GM19239 (cell line): Measurements from ENCODE around the gene PRKCQ.

Experiments used
- DNase-seq: peaks from one replicate; pipeline ENCODE4 v3.0.0; 2011; ENCODE audit warnings: low spot score; ENCODE audit not compliant: insufficient read length
- FAIRE-seq: peaks from 2 replicates; lab custom pipeline; 2011; peaks lifted over from hg19 to GRCh38; lab: Jason Lieb, UNC

Gene PRKCQ

DNA sequence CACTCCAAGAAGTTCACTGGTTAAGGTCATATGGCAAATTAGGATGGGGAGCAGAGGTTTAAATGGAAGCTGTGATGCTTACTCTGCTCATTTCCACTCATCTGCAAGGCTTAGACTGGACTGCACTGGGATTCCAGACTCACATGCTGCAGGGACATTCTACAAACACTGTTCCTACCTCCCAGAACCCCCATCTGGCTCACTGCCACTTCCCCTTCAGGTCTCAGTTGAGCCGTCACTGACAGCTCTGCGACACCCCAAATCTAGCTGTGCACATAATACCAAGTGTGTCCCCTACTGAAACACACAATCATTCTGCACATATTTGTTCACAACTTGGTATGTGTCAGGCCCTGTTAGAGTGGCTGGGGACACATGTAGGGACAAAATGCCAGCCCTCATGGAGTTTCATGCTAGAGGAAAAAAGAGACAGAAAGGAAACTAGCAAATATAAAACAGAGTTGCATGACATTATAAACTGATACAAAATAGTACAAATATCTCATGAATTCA, 5.4 kb downstream of the PRKCQ start:
- FAIRE-seq (no peak), DNase-seq (no peak)

DNA sequence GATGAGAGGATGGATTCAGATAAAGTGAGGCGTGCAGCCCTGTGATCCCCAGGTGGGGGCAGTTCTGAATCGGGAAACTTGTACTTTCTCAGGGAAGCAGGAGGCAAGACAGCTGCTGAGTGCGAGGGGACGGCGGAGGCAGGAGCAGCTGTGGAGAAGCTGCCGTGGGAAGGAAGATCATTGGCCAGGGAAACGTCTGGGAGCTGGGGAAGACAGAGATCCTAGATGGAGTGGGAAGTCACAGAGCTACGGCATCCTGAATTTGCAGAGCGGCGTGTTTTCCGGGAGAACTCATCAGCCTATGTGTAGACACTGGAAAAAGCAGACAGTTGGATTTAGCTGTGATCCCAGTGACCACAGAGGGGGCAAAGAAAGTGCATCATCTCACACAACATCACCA, 9.2 kb downstream of the PRKCQ start:
- FAIRE-seq = no peak
- no peak for DNase-seq

DNA sequence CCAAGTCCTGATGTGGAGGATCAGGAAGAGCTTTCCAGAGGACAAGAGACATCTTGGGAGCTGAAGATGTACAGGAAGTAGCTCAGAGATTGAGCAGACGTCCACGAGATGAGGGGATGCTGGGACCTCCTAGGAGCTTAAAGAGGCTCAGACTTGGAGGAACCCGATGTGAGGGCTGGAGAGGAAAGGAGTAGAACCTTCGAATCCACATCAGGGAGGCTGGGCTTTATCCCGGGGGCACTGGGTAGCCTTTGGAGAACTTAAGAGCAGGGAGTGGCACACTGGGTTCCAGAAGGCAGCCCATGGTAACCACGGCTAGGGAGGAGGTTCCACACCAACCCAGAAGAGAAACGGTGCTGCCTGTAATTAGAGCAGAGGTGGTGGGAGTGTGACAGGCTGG, 10.8 kb downstream of the PRKCQ start:
- FAIRE-seq (no peak), DNase-seq (no peak)

DNA sequence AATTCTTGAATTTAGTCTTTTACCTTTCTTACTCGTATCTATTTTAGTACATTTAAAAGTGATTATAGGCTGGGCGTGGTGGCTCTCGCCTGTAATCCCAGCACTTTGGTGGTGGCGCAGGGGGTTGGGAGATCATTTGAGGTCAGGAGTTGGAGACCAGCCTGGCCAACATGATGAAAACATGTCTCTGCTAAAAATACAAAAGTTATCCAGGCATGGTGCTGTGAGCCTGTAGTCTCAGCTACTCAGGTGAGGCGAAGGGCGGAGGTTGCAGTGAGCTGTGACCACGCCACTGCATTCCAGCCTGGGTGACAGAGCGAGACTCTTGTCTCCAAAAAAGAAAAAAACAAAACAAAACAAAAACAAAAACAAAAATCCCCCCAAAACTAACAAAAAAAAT, 12.2 kb downstream of the PRKCQ start:
- no peak for DNase-seq
- no peak for FAIRE-seq

DNA sequence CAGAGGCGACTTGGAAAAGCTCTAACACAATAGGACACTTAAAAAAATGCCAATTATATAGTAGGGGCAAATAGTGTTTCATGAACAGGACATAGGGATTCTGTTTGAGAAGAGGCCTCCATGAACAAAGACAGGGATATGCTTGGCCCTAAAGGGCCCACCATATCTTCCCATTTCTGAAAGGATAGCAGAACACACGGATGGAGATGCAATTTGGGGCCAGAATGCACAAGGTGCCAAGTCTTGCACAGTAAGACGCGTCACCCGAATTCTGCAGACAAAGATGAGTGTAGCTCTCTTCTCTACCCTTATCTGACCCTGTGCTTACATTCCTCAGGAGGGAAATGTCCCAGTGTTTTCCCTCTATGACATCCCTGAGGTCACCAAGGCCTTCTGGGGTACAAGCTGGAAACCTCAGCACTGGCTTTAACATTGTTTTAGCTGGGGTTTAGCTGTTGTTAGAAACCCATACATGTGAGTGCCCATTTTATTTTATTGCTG, 12.8 kb downstream of the PRKCQ start:
- DNase-seq (no peak), FAIRE-seq (no peak)

DNA sequence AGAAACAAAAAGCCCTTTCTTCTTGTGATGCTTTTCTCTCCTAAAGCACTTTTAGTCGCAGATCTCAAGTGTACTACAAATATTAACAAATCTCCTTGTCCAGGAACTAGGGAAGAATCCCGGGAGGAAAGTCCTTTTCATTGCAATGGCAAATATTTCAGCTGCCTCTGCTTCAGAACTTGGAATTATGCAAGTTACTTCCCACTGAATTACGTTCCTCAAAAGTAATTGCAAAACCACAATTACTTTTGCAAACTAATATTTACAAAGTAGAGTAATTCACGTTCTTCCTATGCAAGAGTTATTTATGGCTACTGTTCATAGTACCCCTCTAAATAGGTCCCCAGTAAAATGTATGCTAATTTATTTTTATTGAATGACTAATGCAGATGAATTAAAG, 14.5 kb downstream of the PRKCQ start:
- no peak for FAIRE-seq

DNA sequence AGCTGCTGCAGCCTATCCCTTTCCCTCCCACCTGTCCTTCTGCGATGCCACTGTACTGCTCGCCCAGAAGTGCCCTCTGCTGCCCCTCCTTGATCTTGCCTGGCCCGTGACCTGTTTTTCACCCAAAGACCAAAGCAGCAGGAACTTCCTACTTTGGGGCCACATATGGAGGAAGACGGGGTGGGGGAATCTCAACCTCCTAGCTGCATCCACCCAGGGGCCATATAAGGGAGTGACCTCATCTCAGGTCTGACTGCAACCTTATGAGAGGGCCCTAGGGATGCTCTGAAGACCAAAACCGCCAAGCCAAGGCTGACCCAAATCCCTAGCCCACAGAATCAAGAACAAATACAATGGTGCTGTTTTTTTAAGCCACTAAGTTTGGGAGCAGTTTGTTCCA, 15.7 kb downstream of the PRKCQ start:
- FAIRE-seq (no peak), DNase-seq (no peak)

More for the DNA sequence above, 14.5 kb downstream of the PRKCQ start:
- DNase-seq = no peak

DNA sequence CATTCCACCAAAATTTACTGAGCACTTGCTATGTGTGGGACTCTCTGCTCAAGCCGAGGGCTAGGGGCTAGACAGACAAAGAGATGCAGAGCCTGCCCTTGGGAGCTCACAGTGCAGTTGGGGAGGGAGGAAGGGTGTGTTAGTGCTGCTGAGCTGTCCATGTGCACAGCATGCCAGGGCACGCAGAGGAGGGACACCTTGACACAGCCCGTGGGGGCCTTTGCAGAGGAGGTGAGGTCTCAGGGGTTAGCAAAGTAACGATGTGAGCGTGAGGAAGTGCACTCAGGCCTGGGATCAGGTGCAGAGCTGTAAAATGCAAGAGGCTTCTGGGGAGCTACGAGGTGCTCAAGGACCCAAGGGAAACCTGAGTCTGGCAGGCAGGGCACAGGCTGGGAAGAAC, 16.3 kb downstream of the PRKCQ start:
- FAIRE-seq = no peak

DNA sequence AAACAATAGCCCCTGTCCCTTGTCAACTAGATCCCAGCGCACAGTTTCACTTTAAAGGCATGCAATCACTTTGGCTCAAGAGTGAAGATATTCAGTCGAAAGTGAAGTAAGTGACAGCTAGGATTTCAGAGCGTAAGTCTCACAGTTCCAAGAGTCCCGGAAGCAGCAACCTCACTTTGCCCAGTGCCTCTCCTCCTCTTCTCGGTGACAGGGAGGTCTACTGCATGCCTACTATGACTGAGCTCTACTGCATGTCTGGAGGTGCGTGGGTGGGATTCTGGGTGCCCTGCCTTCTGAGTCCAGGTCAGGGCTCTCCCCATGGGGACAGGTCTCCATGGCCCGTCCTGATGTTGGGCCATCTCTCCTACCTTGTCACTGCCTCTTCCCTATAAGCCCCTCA, 17.0 kb downstream of the PRKCQ start:
- DNase-seq (no peak), FAIRE-seq (no peak)

More for the DNA sequence above, 16.3 kb downstream of the PRKCQ start:
- DNase-seq = no peak

DNA sequence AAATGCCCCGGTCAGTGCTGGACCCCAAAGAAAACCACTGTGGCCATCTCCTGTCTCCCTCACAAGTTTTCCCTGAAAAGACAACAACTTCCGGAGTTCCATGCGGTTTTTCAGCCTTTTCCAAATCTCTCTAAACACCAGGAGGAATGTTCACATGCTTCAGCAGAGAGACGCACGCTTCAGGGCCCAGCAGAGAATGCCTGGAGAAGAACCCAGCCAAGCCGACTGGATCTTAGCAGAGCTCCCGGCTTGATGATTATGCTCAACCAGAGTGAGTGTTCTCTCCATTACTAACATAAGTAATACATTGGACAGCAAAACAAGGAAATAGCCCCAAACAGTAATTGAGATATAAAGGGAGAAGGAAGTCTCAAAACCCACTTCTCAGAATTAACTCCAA, 17.9 kb downstream of the PRKCQ start:
- FAIRE-seq (no peak), DNase-seq (no peak)

DNA sequence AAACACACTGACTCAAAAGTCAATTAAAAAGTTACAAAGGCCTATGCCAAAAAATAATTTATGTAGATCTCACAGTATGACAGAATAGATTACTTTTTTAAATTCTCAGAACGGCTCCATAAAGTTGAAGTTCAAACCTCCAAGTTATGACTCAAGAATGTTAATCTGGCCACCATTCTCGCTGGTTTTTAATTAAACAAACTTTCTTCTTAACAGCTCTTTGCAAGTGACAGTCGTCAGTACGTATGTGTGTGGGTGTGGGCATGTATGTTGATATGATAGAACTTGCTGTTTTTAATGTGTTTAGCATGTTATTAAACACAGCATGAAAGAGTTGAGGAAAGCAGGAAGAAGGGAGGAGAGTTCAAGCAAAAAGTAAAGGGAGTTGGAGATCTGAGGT, 18.5 kb downstream of the PRKCQ start:
- no peak for DNase-seq
- FAIRE-seq = no peak

DNA sequence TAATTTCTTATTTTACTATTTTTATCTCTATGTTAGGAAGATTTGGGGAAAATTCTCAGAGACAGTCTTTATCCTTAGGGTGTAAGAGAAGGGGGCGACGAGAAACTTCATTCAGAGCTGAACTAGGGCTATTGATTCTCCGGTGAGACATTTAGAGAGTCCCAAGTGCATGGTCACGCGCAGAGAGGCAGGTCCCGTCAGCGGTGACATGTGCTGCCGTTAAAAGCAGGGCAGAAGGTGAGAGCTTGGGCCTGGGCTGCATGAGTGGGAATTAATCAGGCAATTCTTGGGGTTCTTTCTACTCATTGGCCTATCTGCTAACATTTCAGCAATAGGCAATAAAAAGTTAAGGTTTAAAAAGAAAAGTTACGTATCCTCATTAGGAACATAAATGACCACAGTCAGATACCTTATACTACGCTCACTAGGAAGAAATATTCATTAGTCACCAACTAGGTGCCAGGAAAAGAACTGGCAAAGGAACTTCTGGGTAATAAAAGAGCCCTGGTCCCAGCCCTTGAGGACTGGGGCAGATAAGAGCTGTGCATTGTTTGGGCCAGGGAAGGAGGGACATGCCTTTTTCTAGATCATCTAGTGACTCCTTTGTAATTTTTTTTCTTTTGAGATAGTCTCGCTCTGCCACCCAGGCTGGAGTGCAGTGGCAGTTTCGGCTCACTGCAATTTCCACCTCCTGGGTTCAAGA, 21.2 kb downstream of the PRKCQ start:
- FAIRE-seq (no peak), DNase-seq (no peak)

DNA sequence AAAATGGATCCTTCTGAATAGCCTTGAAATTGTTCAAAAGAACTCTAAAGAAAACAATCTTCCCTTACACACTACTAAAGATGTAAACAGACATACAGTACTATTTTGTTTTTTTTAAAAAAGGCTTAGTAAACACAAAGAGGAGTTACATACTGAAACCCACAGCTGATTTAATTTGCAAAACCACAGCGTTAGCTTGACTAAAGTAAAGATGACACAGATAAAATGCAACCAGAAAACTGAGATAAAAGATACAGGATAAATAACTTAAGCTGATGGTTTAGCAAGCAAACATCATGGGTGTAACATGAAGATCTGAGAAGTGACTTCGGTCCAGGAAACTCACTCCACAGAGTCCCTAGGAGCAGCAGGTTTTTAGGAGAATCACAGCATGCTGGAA, 21.8 kb downstream of the PRKCQ start:
- FAIRE-seq (no peak), DNase-seq (no peak)

DNA sequence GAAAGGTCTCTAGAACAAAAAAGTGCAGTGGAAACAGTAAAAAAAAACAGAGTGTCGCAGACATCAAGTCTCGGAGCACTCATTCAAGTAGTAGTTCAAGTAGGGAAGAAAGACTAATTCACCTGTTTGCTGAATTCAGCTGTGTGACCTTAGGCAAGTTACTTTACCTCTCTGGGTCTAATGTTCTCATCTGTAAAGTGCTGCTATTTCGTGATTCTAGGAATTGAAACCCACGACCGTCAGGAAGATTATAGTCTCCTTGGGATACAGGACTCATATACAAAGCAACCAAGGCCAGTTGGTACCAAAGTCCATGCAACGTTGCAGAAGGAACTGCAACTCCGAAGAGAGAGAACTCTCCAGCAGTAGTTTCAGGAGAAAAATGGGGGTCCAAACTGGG, 26.1 kb downstream of the PRKCQ start:
- DNase-seq = no peak
- FAIRE-seq = no peak

DNA sequence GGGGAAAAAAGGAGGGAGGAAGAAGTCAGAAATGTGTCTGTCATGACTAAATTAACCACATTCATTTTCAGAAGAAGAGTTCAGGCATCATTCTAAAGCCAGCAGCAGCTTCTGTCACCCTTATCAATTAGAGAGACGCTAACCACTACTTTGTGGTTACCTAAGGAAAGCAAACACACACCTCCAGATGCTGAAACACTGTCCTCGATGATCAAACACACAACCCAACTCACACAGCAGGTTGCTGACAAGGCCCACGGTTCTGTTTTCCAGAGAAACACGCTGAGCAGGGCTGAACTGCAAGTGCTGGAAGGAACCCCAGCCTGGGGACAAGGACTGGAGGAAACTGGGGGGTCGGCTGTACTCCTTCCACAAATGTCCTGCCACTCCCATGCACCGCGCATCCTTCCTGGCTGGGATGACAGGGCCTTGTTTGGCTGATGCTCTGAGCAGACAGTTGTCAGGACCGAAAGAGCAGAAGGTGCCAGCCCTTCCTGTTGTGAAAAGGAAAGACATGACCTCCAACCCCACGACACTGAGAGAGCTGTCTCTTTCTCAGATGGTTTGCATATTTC, 36.6 kb downstream of the PRKCQ start:
- FAIRE-seq (peak; percentile 23), DNase-seq (peak; percentile 16)

DNA sequence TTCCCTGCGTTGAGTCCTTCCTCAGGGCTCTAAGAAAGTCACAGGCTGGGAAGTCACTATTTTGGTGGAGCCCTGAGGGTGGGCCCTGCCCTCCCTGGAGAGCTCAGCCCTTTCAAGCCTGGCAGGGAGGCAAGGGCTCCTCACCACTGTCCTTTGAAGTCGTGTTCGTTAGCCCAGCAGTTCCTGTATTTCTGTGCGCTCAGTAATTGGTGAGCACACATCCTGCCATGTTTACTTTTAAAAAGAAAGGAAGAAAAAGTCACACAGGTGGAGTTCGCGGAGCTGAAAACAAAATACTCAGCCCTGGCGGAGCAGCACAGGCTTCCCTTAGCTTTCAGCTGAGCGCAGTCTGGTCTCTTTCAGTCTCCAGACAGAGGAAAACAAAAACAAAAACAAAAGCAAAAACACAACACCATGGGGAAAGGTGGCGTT, 37.1 kb downstream of the PRKCQ start:
- DNase-seq = no peak
- peak; percentile 26 for FAIRE-seq

DNA sequence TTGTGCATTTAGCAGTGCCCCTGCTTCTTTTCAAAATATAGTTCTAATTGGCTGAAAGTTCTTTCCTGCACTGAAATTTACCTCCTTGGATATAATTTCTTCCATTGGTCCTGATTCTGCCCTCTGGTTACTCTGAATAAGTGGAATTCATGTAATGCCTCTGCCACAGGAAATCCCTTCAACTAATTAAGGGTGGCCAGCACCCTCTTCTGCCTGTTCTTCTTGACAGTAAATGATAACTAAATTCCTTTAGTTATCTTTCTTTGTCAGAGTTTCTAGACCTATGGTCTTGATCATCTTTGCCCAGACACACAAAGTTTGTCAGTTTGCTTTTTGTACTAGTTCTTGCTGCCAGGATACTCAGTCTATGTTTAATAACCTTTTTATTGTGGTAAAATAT, 40.2 kb downstream of the PRKCQ start:
- no peak for FAIRE-seq
- DNase-seq = no peak

DNA sequence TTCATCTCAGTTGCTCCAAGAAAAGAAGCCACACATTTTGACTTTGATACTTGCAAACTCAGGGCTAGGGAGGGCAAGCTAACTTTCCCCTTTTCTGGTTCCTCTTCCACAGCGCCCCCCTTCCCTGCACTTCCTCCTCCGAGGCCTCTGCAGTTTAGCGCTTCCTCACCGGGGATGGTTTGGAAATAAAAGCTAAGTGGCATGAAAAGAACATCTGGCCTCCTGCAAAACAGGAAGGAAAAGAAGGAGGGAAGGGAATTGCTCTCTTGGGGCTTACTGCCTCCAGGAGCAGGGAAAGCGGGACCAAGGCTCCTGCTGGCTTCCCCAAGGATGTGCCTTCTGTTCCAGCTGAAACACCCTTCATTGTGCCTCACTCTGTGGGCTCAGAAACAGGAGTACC, 42.3 kb downstream of the PRKCQ start:
- DNase-seq = no peak
- FAIRE-seq = no peak

DNA sequence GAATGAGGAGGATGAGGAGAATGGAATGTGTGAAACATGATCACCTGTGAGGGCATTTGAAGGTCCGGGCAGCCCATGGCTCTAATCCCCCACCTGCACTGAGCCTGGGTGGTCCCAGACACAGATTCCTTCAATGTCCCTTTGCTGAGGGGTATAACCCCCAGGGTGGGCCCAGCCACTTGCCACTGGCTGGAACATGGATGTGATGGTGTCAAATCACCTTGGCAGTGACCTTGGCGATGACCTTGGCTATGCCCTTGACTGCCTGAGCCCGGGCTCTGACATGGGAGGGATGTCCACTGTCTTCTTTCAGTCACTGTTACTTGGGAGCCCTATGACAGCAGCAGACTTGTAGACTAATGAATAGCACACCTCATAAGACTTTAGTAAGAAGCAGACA, 44.0 kb downstream of the PRKCQ start:
- FAIRE-seq (no peak), DNase-seq (no peak)

DNA sequence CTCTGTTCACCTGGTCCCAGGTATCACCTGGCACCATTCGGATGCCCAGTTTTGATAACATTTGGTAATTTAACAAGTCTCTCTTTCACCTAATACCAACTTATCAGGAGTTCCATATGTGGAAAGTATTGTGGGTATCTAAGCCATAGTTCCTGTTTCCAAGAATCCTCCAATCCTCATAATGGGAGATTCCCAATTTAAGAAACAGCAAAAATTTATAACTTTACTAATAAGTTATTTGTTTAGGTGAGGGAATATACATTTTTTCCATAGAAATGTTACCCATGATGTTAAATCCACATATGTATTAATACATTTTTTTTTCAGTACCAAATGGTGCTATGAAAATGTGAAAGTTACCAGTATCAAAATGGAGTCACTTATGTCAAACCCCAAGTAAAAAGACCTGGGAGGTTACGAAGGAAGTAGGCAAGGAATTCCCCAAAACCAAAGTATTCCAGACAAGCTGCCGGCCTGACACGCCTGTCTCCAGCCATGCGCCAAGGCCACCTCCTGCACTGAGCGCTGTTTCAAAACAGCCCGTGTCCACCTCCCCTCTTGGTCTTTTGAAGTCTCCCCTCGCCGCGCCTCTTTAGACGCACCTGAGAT, 44.8 kb downstream of the PRKCQ start:
- no peak for FAIRE-seq

DNA sequence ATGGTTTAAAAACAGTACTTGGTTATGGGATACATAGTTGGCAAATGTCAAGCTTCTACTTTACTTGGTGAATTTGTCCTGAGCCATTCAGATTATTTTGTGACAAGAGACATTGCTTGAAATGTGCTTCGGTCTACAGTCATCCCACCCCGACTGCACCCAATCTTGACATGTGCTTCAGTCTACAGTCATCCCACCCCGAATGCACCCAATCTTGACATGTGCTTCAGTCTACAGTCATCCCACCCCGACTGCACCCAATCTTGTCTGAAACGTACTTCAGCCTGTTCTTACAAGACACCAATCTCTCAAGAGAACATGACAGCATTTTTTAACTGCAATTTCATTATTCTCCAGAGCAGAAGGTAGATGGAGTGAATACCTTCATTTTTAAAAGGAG, 47.8 kb downstream of the PRKCQ start:
- no peak for FAIRE-seq
- DNase-seq = no peak

More for the DNA sequence above, 44.8 kb downstream of the PRKCQ start:
- DNase-seq = no peak
